Measurements from ENCODE around the gene NRIP1.

The NRIP1 gene

GRCh38 chr21:15064576-15065391 lies at the start of gene NRIP1:
Gene NRIP1, minus strand, starts transcription at chr21:15065000. Its CDS starts 96,808 bp downstream, at chr21:14968192.
- DNase-seq, result peak; percentile 53 to 70

- DNase-seq, result no peak
Measured at GRCh38 chr21:15112858-15113257, 48.1 kb upstream of the NRIP1 start.

- no peak for DNase-seq
Measured at GRCh38 chr21:15108801-15109200, 44.0 kb upstream of the NRIP1 start.

GRCh38 chr21:15104470-15104869 lies 39.7 kb upstream of the NRIP1 start:
- no peak for DNase-seq

GRCh38 chr21:15098908-15099307 lies 34.1 kb upstream of the NRIP1 start:
- no peak for DNase-seq

- DNase-seq, result no peak
Measured at GRCh38 chr21:15098181-15098580, 33.4 kb upstream of the NRIP1 start.

GRCh38 chr21:15097580-15097979 lies 32.8 kb upstream of the NRIP1 start:
- DNase-seq, result no peak

GRCh38 chr21:15096146-15096545 lies 31.3 kb upstream of the NRIP1 start:
- DNase-seq, result no peak

- DNase-seq, result no peak
Measured at GRCh38 chr21:15095326-15095725, 30.5 kb upstream of the NRIP1 start.

GRCh38 chr21:15094706-15095105 lies 29.9 kb upstream of the NRIP1 start:
- DNase-seq, result no peak

- DNase-seq, result no peak
Measured at GRCh38 chr21:15093216-15093615, 28.4 kb upstream of the NRIP1 start.

- no peak for DNase-seq
Measured at GRCh38 chr21:15092745-15093144, 27.9 kb upstream of the NRIP1 start.

GRCh38 chr21:15090390-15090789 lies 25.6 kb upstream of the NRIP1 start:
- DNase-seq, result no peak

- no peak for DNase-seq
Measured at GRCh38 chr21:15088488-15088887, 23.7 kb upstream of the NRIP1 start.

- DNase-seq, result no peak
Measured at GRCh38 chr21:15084668-15085067, 19.9 kb upstream of the NRIP1 start.

- no peak for DNase-seq
Measured at GRCh38 chr21:15080526-15080925, 15.7 kb upstream of the NRIP1 start.

- DNase-seq, result no peak
Measured at GRCh38 chr21:15079269-15079668, 14.5 kb upstream of the NRIP1 start.

GRCh38 chr21:15078180-15078579 lies 13.4 kb upstream of the NRIP1 start:
- no peak for DNase-seq

- DNase-seq, result no peak
Measured at GRCh38 chr21:15077529-15078145, 12.8 kb upstream of the NRIP1 start.

- no peak for DNase-seq
Measured at GRCh38 chr21:15076730-15077129, 11.9 kb upstream of the NRIP1 start.

- no peak for DNase-seq
Measured at GRCh38 chr21:15071009-15071408, 6.2 kb upstream of the NRIP1 start.

GRCh38 chr21:15066123-15066575 lies 1.3 kb upstream of the NRIP1 start:
- no peak for DNase-seq

- DNase-seq, result peak; percentile 46 to 50
Measured at GRCh38 chr21:15065392-15066122, 757 bp upstream of the NRIP1 start.

Data from stimulated activated CD4-positive, alpha-beta T cell treated with anti-CD3 and anti-CD28 coated beads, Interleukin-2, amount 100 ng/mL, for 48 hours (primary cell).